GM19351 (cell line): ENCODE results near the gene DFFA.
A peak's percentile ranks its signal among the peaks of the same experiment; 100 is the strongest.
"Not testable (repeated sequence)": the region's sequence is repeated elsewhere in the genome, so short reads cannot be mapped to it uniquely, and the experiment has no call there.

Source experiments
- ATAC-seq: cut with Tn5 transposase; IDR thresholded peaks from one replicate; pipeline ENCODE4 v1.9.1; 2021; ENCODE audit warnings: mild to moderate bottlenecking, moderate library complexity; ENCODE audit not compliant: unreplicated experiment

The DFFA gene

GRCh38 chr1:10506046-10506676 is 33.8 kb upstream of the DFFA start:
- not testable (repeated sequence) for ATAC-seq

- no peak for ATAC-seq
Observed at GRCh38 chr1:10504249-10504648, 31.9 kb upstream of the DFFA start.

- no peak for ATAC-seq
Observed at GRCh38 chr1:10502206-10502605, 29.9 kb upstream of the DFFA start.

GRCh38 chr1:10498231-10498630 is 25.9 kb upstream of the DFFA start:
- no peak for ATAC-seq

- ATAC-seq: no peak
Observed at GRCh38 chr1:10497109-10497508, 24.8 kb upstream of the DFFA start.

- ATAC-seq: no peak
Observed at GRCh38 chr1:10495952-10496351, 23.6 kb upstream of the DFFA start.

- no peak for ATAC-seq
Observed at GRCh38 chr1:10495475-10495817, 23.1 kb upstream of the DFFA start.

GRCh38 chr1:10494754-10495474 is 22.6 kb upstream of the DFFA start:
- ATAC-seq: peak; percentile 82

GRCh38 chr1:10494418-10494753 is 22.1 kb upstream of the DFFA start:
- ATAC-seq: no peak

GRCh38 chr1:10490286-10490970 is 18.1 kb upstream of the DFFA start:
- ATAC-seq: no peak

GRCh38 chr1:10489291-10490055 is 17.1 kb upstream of the DFFA start:
- ATAC-seq: no peak

GRCh38 chr1:10484521-10484920 is 12.2 kb upstream of the DFFA start:
- ATAC-seq: no peak

GRCh38 chr1:10480614-10481013 is 8.3 kb upstream of the DFFA start:
- no peak for ATAC-seq

- no peak for ATAC-seq
Observed at GRCh38 chr1:10479296-10479695, 7.0 kb upstream of the DFFA start.

GRCh38 chr1:10475510-10475909 is 3.2 kb upstream of the DFFA start:
- no peak for ATAC-seq

GRCh38 chr1:10474613-10475507 is 2.5 kb upstream of the DFFA start, which contains the start of gene PEX14:
Gene PEX14, plus strand, starts transcription at chr1:10474950. Its CDS starts 17 bp downstream, at chr1:10474967.
- peak; percentile 60 for ATAC-seq

- ATAC-seq: not testable (repeated sequence)
Observed at GRCh38 chr1:10474309-10474612, 1.9 kb upstream of the DFFA start.

- ATAC-seq: no peak
Observed at GRCh38 chr1:10473145-10473765, 926 bp upstream of the DFFA start.

- ATAC-seq: peak; percentile 1
Observed at GRCh38 chr1:10471411-10472219, 714 bp downstream of the DFFA start.
